H1 (cell line): ENCODE results near the gene UROS. TPM values are rescaled to one million over a fixed set of nuclear protein-coding genes. Genes with fewer than 3 reads are reported as not detected.

Source experiments
- CTCF ChIA-PET: fragments of 300-600 bp; sonication (Branson Sonifier 250); formaldehyde crosslinking; loops from one replicate; lab custom pipeline; 2021; ENCODE audit not compliant: partially characterized antibody; lab: Charles Lee
- POLR2A ChIA-PET: fragments of 300-600 bp; sonication (Branson Sonifier 250); formaldehyde crosslinking; loops from one replicate; lab custom pipeline; 2021; ENCODE audit warnings: inconsistent platforms; ENCODE audit not compliant: partially characterized antibody; lab: Charles Lee
- DNase-seq, 2 experiments: peaks; one replicate each; pipeline versions ENCODE4 v3.0.0 to v3.0.0-alpha.2; 2010 to 2022; ENCODE audit warnings: low spot score in 2 of 2, low read depth in 1 of 2, mixed read lengths in 1 of 2
- FAIRE-seq: peaks from 2 replicates; lab custom pipeline; 2011; peaks lifted over from hg19 to GRCh38; lab: Jason Lieb, UNC
- H2AFZ ChIP-seq: 2 replicates; pipeline ENCODE4 v1.8.1; 2012; ENCODE audit warnings: low read length, inconsistent platforms
- H2AK5ac ChIP-seq: 2 replicates; pipeline ENCODE4 v1.6.1; 2013; ENCODE audit warnings: low read depth, low read length
- H2BK120ac ChIP-seq: replicated peaks from 2 replicates; pipeline ENCODE3; 2013; ENCODE audit warnings: low read depth, low read length, inconsistent platforms
- H2BK12ac ChIP-seq: 2 replicates; pipeline ENCODE4 v1.6.1; 2013; ENCODE audit warnings: low read depth, low read length
- H2BK15ac ChIP-seq: 2 replicates; pipeline ENCODE4 v1.6.1; 2013; ENCODE audit warnings: low read length
- H2BK20ac ChIP-seq: 2 replicates; pipeline ENCODE4 v1.6.1; 2013; ENCODE audit warnings: low read length
- H2BK5ac ChIP-seq: 2 replicates; pipeline ENCODE4 v1.6.1; 2013; ENCODE audit warnings: low read depth, low read length
- H3K14ac ChIP-seq: 2 replicates; pipeline ENCODE4 v1.6.1; 2013; ENCODE audit warnings: inconsistent platforms; ENCODE audit not compliant: insufficient read length
- H3K18ac ChIP-seq: 2 replicates; pipeline ENCODE4 v1.6.1; 2013; ENCODE audit warnings: low read length; ENCODE audit errors: extremely low read depth
- H3K23ac ChIP-seq: 2 replicates; pipeline ENCODE4 v1.6.1; 2013; ENCODE audit warnings: inconsistent platforms; ENCODE audit not compliant: insufficient read length
- H3K23me2 ChIP-seq: 2 replicates; pipeline ENCODE4 v1.6.1; 2013; ENCODE audit warnings: low read depth, low read length
- H3K27ac ChIP-seq: 2 replicates; pipeline ENCODE4 v1.6.1; 2011; ENCODE audit warnings: low read depth, low read length, inconsistent platforms
- H3K27me3 ChIP-seq, 4 experiments: replicated peaks in 1 of 4; 1 replicate in 1 of 4; 2 replicates in 3 of 4; pipeline versions ENCODE4 v1.6.1 to v1.8.1; 2011 to 2013; ENCODE audit warnings: low read length in 3 of 4, mild to moderate bottlenecking in 3 of 4, inconsistent platforms in 2 of 4, mixed read lengths in 2 of 4, moderate library complexity in 1 of 4; ENCODE audit not compliant: control insufficient read depth in 3 of 4, insufficient read depth in 3 of 4; ENCODE audit errors: extremely low read depth in 1 of 4
- H3K36me3 ChIP-seq, 4 experiments: 2 replicates each; pipeline versions ENCODE4 v1.6.1 to v1.8.1; 2011 to 2013; ENCODE audit warnings: mild to moderate bottlenecking in 4 of 4, low read length in 3 of 4, moderate library complexity in 2 of 4, control low read depth in 1 of 4, inconsistent platforms in 1 of 4; ENCODE audit not compliant: insufficient read depth in 4 of 4, control insufficient read depth in 2 of 4
- H3K4ac ChIP-seq: replicated peaks from 2 replicates; pipeline ENCODE3; 2013; ENCODE audit warnings: low read length, low read depth, mixed read lengths, inconsistent platforms; ENCODE audit not compliant: insufficient read length
- H3K4me1 ChIP-seq, 4 experiments: replicated peaks in 1 of 4; 1 replicate in 1 of 4; 2 replicates in 3 of 4; pipeline versions ENCODE4 v1.6.1 to v1.8.1; 2011 to 2013; ENCODE audit warnings: low read length in 3 of 4, inconsistent platforms in 2 of 4, mixed read lengths in 1 of 4; ENCODE audit not compliant: insufficient read depth in 4 of 4, control insufficient read depth in 3 of 4
- H3K4me2 ChIP-seq, 2 experiments: 2 replicates each; pipeline versions ENCODE4 v1.6.1 to v1.8.1; 2011 to 2013; ENCODE audit warnings: low read depth in 2 of 2, low read length in 2 of 2, control low read depth in 1 of 2, inconsistent platforms in 1 of 2, mild to moderate bottlenecking in 1 of 2; ENCODE audit not compliant: insufficient read depth in 1 of 2
- H3K4me3 ChIP-seq, 4 experiments: fragments of 200-600, 300-600 bp in 1 of 4; sonication (generic), shearing (Covaris generic), sonication (Bioruptor Twin) in 1 of 4; 2 replicates each; pipeline versions ENCODE4 v1.5.1 to v1.8.1; 2011 to 2016; ENCODE audit warnings: low read length in 4 of 4, low read depth in 3 of 4, control low read depth in 2 of 4, inconsistent platforms in 2 of 4, mild to moderate bottlenecking in 2 of 4, mixed read lengths in 1 of 4, moderate library complexity in 1 of 4; ENCODE audit not compliant: insufficient read depth in 2 of 4; ENCODE audit errors: extremely low read depth in 1 of 4
- H3K56ac ChIP-seq: replicated peaks from 2 replicates; pipeline ENCODE3; 2013; ENCODE audit warnings: low read depth, mild to moderate bottlenecking, mixed read lengths, low read length, inconsistent platforms; ENCODE audit not compliant: insufficient read length
- H3K79me1 ChIP-seq: 2 replicates; pipeline ENCODE4 v1.6.1; 2013; ENCODE audit warnings: low read depth, low read length, control low read depth
- H3K79me2 ChIP-seq, 2 experiments: 2 replicates each; pipeline versions ENCODE4 v1.6.1 to v1.8.1; 2012 to 2013; ENCODE audit warnings: low read length in 2 of 2, mild to moderate bottlenecking in 2 of 2, inconsistent platforms in 1 of 2; ENCODE audit not compliant: insufficient read depth in 2 of 2, control insufficient read depth in 1 of 2
- H3K9ac ChIP-seq, 4 experiments: replicated peaks in 1 of 4; 1 replicate in 1 of 4; 2 replicates in 3 of 4; pipeline versions ENCODE4 v1.6.1 to v1.8.1; 2011 to 2013; ENCODE audit warnings: low read depth in 3 of 4, low read length in 3 of 4, control low read depth in 2 of 4, mild to moderate bottlenecking in 2 of 4, moderate library complexity in 2 of 4, inconsistent platforms in 1 of 4; ENCODE audit errors: extremely low read depth in 1 of 4
- H3K9me3 ChIP-seq, 2 experiments: 2 replicates each; pipeline versions ENCODE4 v1.6.1 to v1.8.1; 2012 to 2013; ENCODE audit warnings: mild to moderate bottlenecking in 2 of 2, moderate library complexity in 2 of 2, control low read depth in 1 of 2, inconsistent platforms in 1 of 2, low read depth in 1 of 2, low read length in 1 of 2, mixed read lengths in 1 of 2; ENCODE audit not compliant: insufficient read depth in 2 of 2
- H4K20me1 ChIP-seq, 2 experiments: replicated peaks in 1 of 2; 2 replicates each; pipeline versions ENCODE3 to v1.8.1; 2011 to 2013; ENCODE audit warnings: inconsistent platforms in 2 of 2, low read length in 2 of 2, mild to moderate bottlenecking in 1 of 2; ENCODE audit not compliant: insufficient read depth in 2 of 2, control insufficient read depth in 1 of 2
- H4K5ac ChIP-seq: 2 replicates; pipeline ENCODE4 v1.6.1; 2013; ENCODE audit warnings: low read length, low read depth, mixed read lengths, inconsistent platforms; ENCODE audit not compliant: insufficient read length
- H4K8ac ChIP-seq: 2 replicates; pipeline ENCODE4 v1.8.0; 2013; ENCODE audit warnings: mild to moderate bottlenecking, moderate library complexity, low read length, inconsistent platforms; ENCODE audit not compliant: insufficient read depth; ENCODE audit errors: extremely low read depth
- H4K91ac ChIP-seq: replicated peaks from 2 replicates; pipeline ENCODE3; 2013; ENCODE audit warnings: low read length, mixed read lengths, inconsistent platforms; ENCODE audit not compliant: insufficient read length
- ASH2L ChIP-seq: fragments of 200-600, 300-600 bp; sonication (generic); IDR thresholded peaks from one replicate; pipeline ENCODE4 v1.7.1; 2017; ENCODE audit warnings: low read length
- CBX8 ChIP-seq: fragments of 300-800, 300-1000 bp; sonication (generic); IDR thresholded peaks from 2 replicates; pipeline ENCODE4 v1.7.1; 2016; ENCODE audit warnings: low read depth, low read length, borderline replicate concordance
- GABPA ChIP-seq: IDR thresholded peaks from 2 replicates; pipeline ENCODE4 v1.6.1; 2011; ENCODE audit warnings: mild to moderate bottlenecking, low read length, moderate library complexity, borderline replicate concordance; ENCODE audit not compliant: insufficient read depth
- MAX ChIP-seq: IDR thresholded peaks from 2 replicates; pipeline ENCODE4 v1.6.1; 2012; ENCODE audit warnings: inconsistent platforms
- RBBP5 ChIP-seq: IDR thresholded peaks from 2 replicates; pipeline ENCODE4 v1.7.1; 2012; ENCODE audit warnings: low read depth, mild to moderate bottlenecking, inconsistent platforms, low read length, moderate library complexity, borderline replicate concordance
- SIX5 ChIP-seq: IDR thresholded peaks from 2 replicates; pipeline ENCODE4 v1.6.1; 2011; ENCODE audit warnings: mild to moderate bottlenecking, low read depth, low read length
- SUZ12 ChIP-seq: fragments of 200-600 bp; sonication (generic); IDR thresholded peaks from 2 replicates; pipeline ENCODE4 v1.6.1; 2012; ENCODE audit warnings: mild to moderate bottlenecking, inconsistent platforms, low read length, moderate library complexity, mixed read lengths
- WGBS, 2 experiments: shearing (Covaris generic) in 1 of 2; methylation state at CpG; one replicate each; pipeline versions ENCODE4 v1.1.6 to v1.1.7; 2013 to 2015; ENCODE audit warnings: low lambda C conversion rate in 2 of 2, mixed read lengths in 2 of 2, inconsistent platforms in 1 of 2, low coverage in 1 of 2, missing lambda C conversion rate in 1 of 2; ENCODE audit not compliant: insufficient replicate concordance in 2 of 2, insufficient coverage in 1 of 2, insufficient read length in 1 of 2; ENCODE audit errors: extremely low coverage in 1 of 2, missing lambda C conversion rate in 1 of 2; 5-methylcytosine and 5-hydroxymethylcytosine counted together
- polyA plus RNA-seq, 7 experiments: library from polyadenylated mRNA; depleted of rRNA in 3 of 7; stranded (reverse) in 5 of 7; unstranded in 2 of 7; fragments of >200 nt in 5 of 7; fragments of 200-250 nt in 2 of 7; gene quantifications; 1 replicate in 5 of 7; 2 replicates in 1 of 7; 4 replicates in 1 of 7; pipeline versions ENCODE4 v1.2.1 to v1.2.3, GENCODE V29; 2011 to 2013; ENCODE audit warnings: missing spikeins in 2 of 7, mixed read lengths in 2 of 7
- total RNA-seq: library from RNA; stranded (reverse); fragmentation: NEBNext Ultra II Directional; extraction: Animal tissue kit (Norgen Biotek cat#: 25700); gene quantifications from 2 replicates; pipeline ENCODE4 v1.2.1, GENCODE V29; 2021

The UROS gene
- total and polyA plus RNA-seq, 2 of the 8 experiments (the other 6 are each of a cell fraction or from before 2014, with no cell fraction given) = 45.6 to 58.0 TPM

DNA sequence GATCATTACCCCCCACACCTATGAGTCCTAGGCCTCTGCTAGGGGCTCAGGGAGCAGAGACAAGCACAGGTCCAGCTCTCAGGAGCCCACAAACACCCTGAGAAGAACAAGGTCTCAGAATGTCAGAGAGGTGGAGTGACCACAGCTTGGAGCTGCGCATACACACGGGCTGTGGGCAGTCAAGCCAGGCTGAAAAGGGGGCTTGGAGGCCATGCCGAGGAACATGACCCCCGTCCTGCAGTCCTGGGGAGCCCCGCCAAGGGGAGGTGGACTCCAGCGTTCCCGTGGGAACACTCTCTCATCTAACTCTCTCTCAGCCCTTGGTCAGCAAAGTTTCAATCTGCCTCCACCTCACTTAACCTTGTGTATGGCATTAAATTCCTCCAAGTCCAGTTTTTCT lies 39.6 kb downstream of the UROS start:
- Histone ChIP-seq H3K23me2 (no peaks in the 10 kb centered on the region), H3K9me3 (no peaks in the 10 kb centered on the region), H3K79me2 (no peaks in the 10 kb centered on the region), H3K36me3 (no peaks in the 10 kb centered on the region; a peak in 1 of 8 replicates), H2BK15ac (no peak overlapping the region), H3K27ac (no peak overlapping the region), H2BK120ac (no peak overlapping the region), H4K91ac (no peak overlapping the region), H3K4me1 (no peaks in the 10 kb centered on the region), H3K14ac (no peak overlapping the region), H3K4ac (peak overlapping the region; percentile 29), H3K4me3 (no peak overlapping the region), H2BK20ac (no peak overlapping the region), H3K79me1 (no peaks in the 10 kb centered on the region), H2AFZ (no peak overlapping the region), H3K18ac (no peak overlapping the region), H3K23ac (no peak overlapping the region), H2BK5ac (no peak overlapping the region), H3K9ac (no peak overlapping the region), H2AK5ac (no peak overlapping the region), H4K20me1 (no peaks in the 10 kb centered on the region), H4K5ac (no peak overlapping the region), H2BK12ac (no peak overlapping the region), H4K8ac (no peak overlapping the region), H3K4me2 (no peak overlapping the region), H3K56ac (no peak overlapping the region), H3K27me3 (no peaks in the 10 kb centered on the region)
- no peak for DNase-seq
- POLR2A ChIA-PET = interaction anchor here (1.4 to 1.7 kb wide), 3 partner anchors 9 to 14 kb away, joined by 4 to 5 read pairs (median 5); no protein-coding TSS in a partner anchor
- 92% methylated on average over 7 of the region's 7 CpGs; no CpG with 5 or more reads in 1 of the 2 experiments for WGBS, 2 experiments
- CTCF ChIA-PET = interaction anchor here (0.9 to 1.4 kb wide), 2 partner anchors 12 to 31 kb away, joined by 4 read pairs; no protein-coding TSS in a partner anchor
- no peak for FAIRE-seq
- no peak for TF ChIP-seq MAX
- TF ChIP-seq CBX8 = no peak
- TF ChIP-seq ASH2L = no peak
- no peak for TF ChIP-seq SIX5
- no peak for TF ChIP-seq GABPA
- no peak for TF ChIP-seq RBBP5
- TF ChIP-seq SUZ12 = no peak
